A673 (cell line): ENCODE results near the gene MOGAT3.

Experiments
- EZH2 ChIP-seq: fragments of 200-600 bp; sonication (generic); IDR thresholded peaks from 2 replicates; pipeline ENCODE4 v1.6.1; 2017; ENCODE audit warnings: borderline replicate concordance, low read depth, mild to moderate bottlenecking, mixed read lengths, antibody characterized with exemption, low read length; ENCODE audit not compliant: poor library complexity, severe bottlenecking
- TF ChIP-seq, protein P1 (sequence below): fragments of 300-800, 200-600 bp; sonication (generic); conservative IDR thresholded peaks from 2 replicates; pipeline ENCODE4 v1.5.1; 2017; ENCODE audit warnings: low read depth, mild to moderate bottlenecking, antibody characterized with exemption, low read length, moderate library complexity, mixed read lengths

DNA sequence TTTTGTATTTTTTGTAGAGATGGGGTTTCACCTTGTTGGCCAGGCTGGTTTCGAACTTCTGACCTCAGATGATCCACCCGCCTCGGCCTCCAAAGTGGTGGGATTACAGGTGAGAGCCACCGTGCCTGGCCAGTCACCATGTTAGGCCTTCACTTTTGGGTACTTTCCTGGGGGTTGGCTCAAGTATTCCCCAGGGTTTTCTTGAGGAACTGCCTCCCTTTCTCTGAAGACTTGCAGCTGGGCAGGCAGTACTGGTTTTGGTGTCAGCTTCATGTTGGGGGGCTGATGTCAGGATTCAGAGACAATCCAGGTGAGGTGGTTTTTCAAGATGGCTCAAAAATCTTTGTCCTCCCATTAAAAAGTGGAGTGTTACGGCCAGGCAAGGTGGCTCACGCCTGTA, 24.8 kb upstream of the MOGAT3 start:
- TF ChIP-seq, protein P1, sequence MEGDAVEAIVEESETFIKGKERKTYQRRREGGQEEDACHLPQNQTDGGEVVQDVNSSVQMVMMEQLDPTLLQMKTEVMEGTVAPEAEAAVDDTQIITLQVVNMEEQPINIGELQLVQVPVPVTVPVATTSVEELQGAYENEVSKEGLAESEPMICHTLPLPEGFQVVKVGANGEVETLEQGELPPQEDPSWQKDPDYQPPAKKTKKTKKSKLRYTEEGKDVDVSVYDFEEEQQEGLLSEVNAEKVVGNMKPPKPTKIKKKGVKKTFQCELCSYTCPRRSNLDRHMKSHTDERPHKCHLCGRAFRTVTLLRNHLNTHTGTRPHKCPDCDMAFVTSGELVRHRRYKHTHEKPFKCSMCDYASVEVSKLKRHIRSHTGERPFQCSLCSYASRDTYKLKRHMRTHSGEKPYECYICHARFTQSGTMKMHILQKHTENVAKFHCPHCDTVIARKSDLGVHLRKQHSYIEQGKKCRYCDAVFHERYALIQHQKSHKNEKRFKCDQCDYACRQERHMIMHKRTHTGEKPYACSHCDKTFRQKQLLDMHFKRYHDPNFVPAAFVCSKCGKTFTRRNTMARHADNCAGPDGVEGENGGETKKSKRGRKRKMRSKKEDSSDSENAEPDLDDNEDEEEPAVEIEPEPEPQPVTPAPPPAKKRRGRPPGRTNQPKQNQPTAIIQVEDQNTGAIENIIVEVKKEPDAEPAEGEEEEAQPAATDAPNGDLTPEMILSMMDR, result no peak
- TF ChIP-seq EZH2, result no peak
